ENCODE results near the gene LRMDA. TPM values are rescaled to one million over a fixed set of nuclear protein-coding genes. Genes with fewer than 3 reads are reported as not detected.

Gene LRMDA
- polyA plus RNA-seq, 2 of the 4 experiments (the other 2 are of a cell fraction), result 4.6 to 5.2 TPM

GRCh38 chr10:75613685-75614504, 182.5 kb downstream of the LRMDA start:
- POLR2A ChIA-PET, result no interaction called here
- CTCF ChIA-PET, result no interaction called here
- FAIRE-seq, result no peak

GRCh38 chr10:75616076-75616475, 184.7 kb downstream of the LRMDA start:
- Histone ChIP-seq H3K4me1 (no peaks in the 10 kb centered on the region), H3K9me3 (no peaks in the 10 kb centered on the region), H3K4me2 (no peak overlapping the region), H3K4me3 (no peak overlapping the region), H3K27ac (no peak overlapping the region)
- 39% methylated on average over 3 of the region's 3 CpGs for whole genome bisulfite sequencing (ENCODE audit: missing lambda C conversion rate)
- ChIA-PET POLR2A (no interaction called here), CTCF (no interaction called here)
- DNase-seq (ENCODE audit: low read depth in 1 of 2, low spot score in 1 of 2) (no peak), ATAC-seq (no peak), FAIRE-seq (no peak)
- no peak for TF ChIP-seq BHLHE40 (IDR thresholded peaks at IDR 0.05; ENCODE audit: low read depth, low read length)
- no peak for TF ChIP-seq ZC3H11A (IDR thresholded peaks at IDR 0.05)
- TF ChIP-seq CHD4 (IDR thresholded peaks at IDR 0.05; ENCODE audit: borderline replicate concordance), result no peak
- TF ChIP-seq EP300 (IDR thresholded peaks at IDR 0.05), result no peak
- no peak for TF ChIP-seq HOXB5 (CRISPR knock-in tag; IDR thresholded peaks at IDR 0.05)
- no peak for TF ChIP-seq MYC (IDR thresholded peaks at IDR 0.05; ENCODE audit: borderline replicate concordance, low read length)
- no peak for TF ChIP-seq CHD2 (IDR thresholded peaks at IDR 0.05; ENCODE audit: low read length, partially characterized antibody)
- no peak for TF ChIP-seq BCL3 (IDR thresholded peaks at IDR 0.05)
- TF ChIP-seq ZNF302 (CRISPR knock-in tag; IDR thresholded peaks at IDR 0.05), result no peak
- TF ChIP-seq TFCP2L1 (CRISPR knock-in tag; IDR thresholded peaks at IDR 0.05), result no peak
- no peak for TF ChIP-seq JUNB (IDR thresholded peaks at IDR 0.05)
- TF ChIP-seq RNF2 (IDR thresholded peaks at IDR 0.05; ENCODE audit: borderline replicate concordance, low read depth), result no peak
- TF ChIP-seq, protein P1, sequence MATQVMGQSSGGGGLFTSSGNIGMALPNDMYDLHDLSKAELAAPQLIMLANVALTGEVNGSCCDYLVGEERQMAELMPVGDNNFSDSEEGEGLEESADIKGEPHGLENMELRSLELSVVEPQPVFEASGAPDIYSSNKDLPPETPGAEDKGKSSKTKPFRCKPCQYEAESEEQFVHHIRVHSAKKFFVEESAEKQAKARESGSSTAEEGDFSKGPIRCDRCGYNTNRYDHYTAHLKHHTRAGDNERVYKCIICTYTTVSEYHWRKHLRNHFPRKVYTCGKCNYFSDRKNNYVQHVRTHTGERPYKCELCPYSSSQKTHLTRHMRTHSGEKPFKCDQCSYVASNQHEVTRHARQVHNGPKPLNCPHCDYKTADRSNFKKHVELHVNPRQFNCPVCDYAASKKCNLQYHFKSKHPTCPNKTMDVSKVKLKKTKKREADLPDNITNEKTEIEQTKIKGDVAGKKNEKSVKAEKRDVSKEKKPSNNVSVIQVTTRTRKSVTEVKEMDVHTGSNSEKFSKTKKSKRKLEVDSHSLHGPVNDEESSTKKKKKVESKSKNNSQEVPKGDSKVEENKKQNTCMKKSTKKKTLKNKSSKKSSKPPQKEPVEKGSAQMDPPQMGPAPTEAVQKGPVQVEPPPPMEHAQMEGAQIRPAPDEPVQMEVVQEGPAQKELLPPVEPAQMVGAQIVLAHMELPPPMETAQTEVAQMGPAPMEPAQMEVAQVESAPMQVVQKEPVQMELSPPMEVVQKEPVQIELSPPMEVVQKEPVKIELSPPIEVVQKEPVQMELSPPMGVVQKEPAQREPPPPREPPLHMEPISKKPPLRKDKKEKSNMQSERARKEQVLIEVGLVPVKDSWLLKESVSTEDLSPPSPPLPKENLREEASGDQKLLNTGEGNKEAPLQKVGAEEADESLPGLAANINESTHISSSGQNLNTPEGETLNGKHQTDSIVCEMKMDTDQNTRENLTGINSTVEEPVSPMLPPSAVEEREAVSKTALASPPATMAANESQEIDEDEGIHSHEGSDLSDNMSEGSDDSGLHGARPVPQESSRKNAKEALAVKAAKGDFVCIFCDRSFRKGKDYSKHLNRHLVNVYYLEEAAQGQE (IDR thresholded peaks at IDR 0.05), result no peak
- no peak for TF ChIP-seq ZFP36 (IDR thresholded peaks at IDR 0.05; ENCODE audit: borderline replicate concordance, partially characterized antibody)
- no peak for TF ChIP-seq CEBPB (IDR thresholded peaks at IDR 0.05)

More at GRCh38 chr10:75613685-75614504, 182.5 kb downstream of the LRMDA start:
- TF ChIP-seq EHF (CRISPR knock-in tag; IDR thresholded peaks at IDR 0.05) (no peak), JUN (IDR thresholded peaks at IDR 0.05) (no peak), POLR2AphosphoS2 (conservative IDR thresholded peaks at IDR 0.05; ENCODE audit: low read length) (no peak), NFE2L2 (conservative IDR thresholded peaks at IDR 0.05; ENCODE audit: low read length) (no peak), FOSL2 (IDR thresholded peaks at IDR 0.05) (no peak), FOSL2 (CRISPR knock-in tag; IDR thresholded peaks at IDR 0.05) (no peak), MAFK (IDR thresholded peaks at IDR 0.05; ENCODE audit: partially characterized antibody) (no peak), PHF8 (IDR thresholded peaks at IDR 0.05; ENCODE audit: borderline replicate concordance, low read depth) (no peak), JUNB (IDR thresholded peaks at IDR 0.05) (no peak)
- Histone ChIP-seq H3K27ac (no peak overlapping the region), H3K9me3 (no peaks in the 10 kb centered on the region), H3K4me2 (no peak overlapping the region), H3K4me1 (no peaks in the 10 kb centered on the region), H3K4me3 (no peak overlapping the region)
- no peak for DNase-seq (ENCODE audit: low read depth in 1 of 2, low spot score in 1 of 2)
- 61% methylated on average over 10 of the region's 10 CpGs for WGBS (ENCODE audit: missing lambda C conversion rate)
- no peak for ATAC-seq

Data from A549 (cell line).